Transverse colon (tissue), 4 donors: ENCODE data around the gene SDC3. TPM values are rescaled to one million over a fixed set of nuclear protein-coding genes. Genes with fewer than 3 reads are reported as not detected.
A peak's percentile ranks its signal among the peaks of the same experiment; 100 is the strongest.

Experiments used
- DNase-seq: peaks from one replicate; pipeline ENCODE4 v3.0.0-alpha.2; 2019
- H3K27ac ChIP-seq, 4 donors: fragments of 200-600 bp; sonication (generic); 2 replicates each; pipeline ENCODE4 v1.5.1; 2016 to 2018; ENCODE audit warnings: inconsistent platforms in 4 of 4
- H3K27me3 ChIP-seq: fragments of 200-600 bp; sonication (generic); 2 replicates; pipeline ENCODE4 v1.5.1; 2017; ENCODE audit warnings: inconsistent platforms
- H3K36me3 ChIP-seq, 4 donors: fragments of 200-600 bp; sonication (generic); 2 replicates each; pipeline ENCODE4 v1.5.1; 2017 to 2019; ENCODE audit warnings: inconsistent platforms in 4 of 4
- H3K4me1 ChIP-seq, 4 donors: fragments of 200-600 bp; sonication (generic); 2 replicates each; pipeline ENCODE4 v1.5.1; 2017 to 2020; ENCODE audit warnings: inconsistent platforms in 4 of 4
- H3K4me3 ChIP-seq, 4 donors: fragments of 200-600 bp; sonication (generic); 1 replicate in 1 of 4; 2 replicates in 3 of 4; pipeline versions ENCODE4 v1.5.1 to v1.6.1; 2017 to 2019; ENCODE audit warnings: inconsistent platforms in 4 of 4
- H3K9me3 ChIP-seq, 2 donors: fragments of 200-600 bp; sonication (generic); 2 replicates each; pipeline ENCODE4 v1.5.1; 2017 to 2019; ENCODE audit warnings: inconsistent platforms in 2 of 2
- EP300 ChIP-seq: sonication (generic); formaldehyde crosslinking; IDR thresholded peaks from one replicate; pipeline ENCODE4 v1.6.1; 2017; ENCODE audit warnings: antibody characterized with exemption, low read depth
- POLR2A ChIP-seq: fragments of 450-650 bp; IDR thresholded peaks from one replicate; pipeline ENCODE4 v1.6.1; 2016; ENCODE audit warnings: antibody characterized with exemption, mild to moderate bottlenecking, moderate library complexity
- POLR2AphosphoS5 ChIP-seq, 3 donors: sonication (generic); formaldehyde crosslinking; IDR thresholded peaks; one replicate each; pipeline ENCODE4 v1.6.1; 2016; ENCODE audit warnings: antibody characterized with exemption in 3 of 3
- WGBS, 2 donors: methylation state at CpG; one replicate each; pipeline ENCODE4 v1.1.5; 2018; ENCODE audit warnings: low coverage in 1 of 2; 5-methylcytosine and 5-hydroxymethylcytosine counted together
- in situ Hi-C, 4 donors: fragments of 200-750 bp; cut with MboI; loops; one replicate each; pipeline versions ENCODE4 v1.15.0 to v1.15.1; 2017; ENCODE audit warnings: low sequenced_read_pairs in 3 of 4, low pct_ligation_motif_present in 1 of 4, low pct_unique_long_range_greater_than_20kb in 1 of 4
- intact Hi-C: fragments of 100-400 bp; cut with DNase I; formaldehyde crosslinking; loops from one replicate; pipeline ENCODE4 v1.15.1; 2023; ENCODE audit warnings: low total_unique reads
- total RNA-seq, 4 donors: library from RNA; depleted of rRNA; stranded (reverse); fragments of >200 nt; gene quantifications; one replicate each; pipeline ENCODE4 v1.1.0, GENCODE V29; 2016
- TF ChIP-seq, protein P1 (sequence below), 5 experiments: fragments of 200-600 bp in 3 of 5; fragments of 450-650 bp in 2 of 5; sonication (generic) in 3 of 5; IDR thresholded peaks; 1 replicate in 2 of 5; 2 replicates in 3 of 5; pipeline ENCODE4 v1.5.1; 2016 to 2017; ENCODE audit warnings: antibody characterized with exemption in 5 of 5, inconsistent platforms in 3 of 5, mild to moderate bottlenecking in 2 of 5, moderate library complexity in 1 of 5

SDC3 gene
- total RNA-seq, 4 donors from 2014 or later = 7.9 to 35.4 (median 10.1) TPM

DNA sequence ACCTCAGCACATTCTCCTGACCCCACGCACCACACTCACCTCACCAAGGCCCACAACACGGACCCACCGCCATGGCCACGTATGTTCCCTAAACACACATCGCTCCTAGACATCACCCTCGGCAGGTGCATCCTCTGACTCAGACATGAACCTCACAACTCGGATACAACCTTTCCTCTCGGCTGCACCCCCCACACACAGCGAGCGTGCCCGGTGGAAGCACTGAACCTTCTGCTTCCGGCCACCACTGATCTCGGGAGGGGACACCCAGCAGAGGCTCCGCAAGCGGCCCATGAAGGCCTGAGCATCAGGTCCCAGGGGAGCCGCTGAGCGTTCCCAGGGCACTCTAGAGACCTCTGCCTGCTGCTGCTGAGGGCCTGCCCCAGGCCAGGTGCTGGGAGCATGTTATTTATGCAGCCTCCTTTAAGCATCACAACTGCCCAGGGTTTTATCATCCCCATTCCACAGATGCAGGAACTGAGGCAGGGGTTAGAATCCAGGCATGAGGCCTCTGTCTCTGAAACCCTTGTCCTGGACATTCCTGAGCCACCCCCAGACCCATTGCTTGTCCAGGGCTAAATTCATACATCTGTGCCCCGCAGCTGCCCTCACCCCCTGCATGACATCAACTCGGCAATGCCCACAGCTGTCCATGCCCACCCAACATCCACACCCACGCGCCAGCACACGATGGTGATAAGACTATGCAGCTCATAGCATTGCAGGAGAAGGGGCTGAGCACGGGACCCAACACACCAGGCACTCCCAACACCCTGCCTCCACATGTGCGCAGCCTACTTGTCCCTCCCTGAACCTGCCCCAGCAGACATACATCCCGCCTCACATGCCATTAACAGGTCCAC lies 27.0 kb downstream of the SDC3 start:
- Histone ChIP-seq H3K36me3 (no peaks in the 10 kb centered on the region), H3K9me3 (no peaks in the 10 kb centered on the region), H3K27me3 (no peaks in the 10 kb centered on the region), H3K27ac (peak overlapping the region in 3 of 4 donors; percentile 29 to 83 (median 36)), H3K4me3 (no peak overlapping the region), H3K4me1 (peaks cover 6 to 39% (median 29%) of the 10 kb centered on the region in 4 donors)
- TF ChIP-seq EP300 (no peak), POLR2AphosphoS5 (IDR thresholded peaks at IDR 0.05) (no peak), POLR2A (no peak)
- TF ChIP-seq, protein P1, sequence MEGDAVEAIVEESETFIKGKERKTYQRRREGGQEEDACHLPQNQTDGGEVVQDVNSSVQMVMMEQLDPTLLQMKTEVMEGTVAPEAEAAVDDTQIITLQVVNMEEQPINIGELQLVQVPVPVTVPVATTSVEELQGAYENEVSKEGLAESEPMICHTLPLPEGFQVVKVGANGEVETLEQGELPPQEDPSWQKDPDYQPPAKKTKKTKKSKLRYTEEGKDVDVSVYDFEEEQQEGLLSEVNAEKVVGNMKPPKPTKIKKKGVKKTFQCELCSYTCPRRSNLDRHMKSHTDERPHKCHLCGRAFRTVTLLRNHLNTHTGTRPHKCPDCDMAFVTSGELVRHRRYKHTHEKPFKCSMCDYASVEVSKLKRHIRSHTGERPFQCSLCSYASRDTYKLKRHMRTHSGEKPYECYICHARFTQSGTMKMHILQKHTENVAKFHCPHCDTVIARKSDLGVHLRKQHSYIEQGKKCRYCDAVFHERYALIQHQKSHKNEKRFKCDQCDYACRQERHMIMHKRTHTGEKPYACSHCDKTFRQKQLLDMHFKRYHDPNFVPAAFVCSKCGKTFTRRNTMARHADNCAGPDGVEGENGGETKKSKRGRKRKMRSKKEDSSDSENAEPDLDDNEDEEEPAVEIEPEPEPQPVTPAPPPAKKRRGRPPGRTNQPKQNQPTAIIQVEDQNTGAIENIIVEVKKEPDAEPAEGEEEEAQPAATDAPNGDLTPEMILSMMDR (IDR thresholded peaks at IDR 0.05) = no peak
- in situ Hi-C loops (no loop called here), intact Hi-C loops (no loop called here)
- peak; percentile 27 for DNase-seq
- 78 to 85% methylated on average over 6 to 25 of the region's 25 CpGs for WGBS, 2 donors

DNA sequence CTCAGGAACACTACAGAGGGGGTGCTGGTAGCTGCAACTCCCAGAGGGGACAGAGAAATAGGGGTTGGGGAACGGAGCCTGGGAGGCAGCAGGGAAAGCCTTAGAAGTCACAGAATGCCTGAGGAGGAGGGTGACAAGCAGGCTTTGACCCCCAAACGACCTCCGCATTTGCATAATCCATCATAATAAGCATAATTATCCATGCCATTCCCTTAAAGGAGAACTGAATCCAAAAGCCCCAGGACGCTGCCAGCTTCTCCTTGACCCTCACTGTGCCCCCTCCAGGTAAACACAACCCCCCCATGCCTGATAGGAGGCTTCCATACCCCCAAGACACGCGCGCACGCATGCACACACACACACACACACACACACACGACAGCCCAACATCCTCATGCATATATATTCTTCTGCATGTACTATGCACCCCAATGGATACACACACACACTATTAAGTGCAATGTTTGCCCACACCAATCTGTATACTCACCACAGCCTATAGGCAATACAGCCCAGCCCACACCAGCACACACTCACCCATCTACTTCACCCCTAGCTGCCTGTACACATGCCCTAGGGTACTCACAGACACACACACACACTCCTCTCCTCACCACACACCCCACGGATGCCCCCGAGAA lies 27.8 kb downstream of the SDC3 start:
- Histone ChIP-seq H3K4me1 (peaks cover 6 to 39% (median 24%) of the 10 kb centered on the region in 4 donors), H3K9me3 (no peaks in the 10 kb centered on the region), H3K27ac (peak overlapping the region in 3 of 4 donors; percentile 62 to 83 (median 66)), H3K36me3 (no peaks in the 10 kb centered on the region), H3K27me3 (no peaks in the 10 kb centered on the region), H3K4me3 (no peak overlapping the region)
- 68 to 93% methylated on average over 3 to 11 of the region's 11 CpGs for WGBS, 2 donors
- intact Hi-C loops = no loop called here
- no peak for TF ChIP-seq POLR2A
- TF ChIP-seq POLR2AphosphoS5 (IDR thresholded peaks at IDR 0.05) = no peak
- no peak for TF ChIP-seq EP300
- TF ChIP-seq, protein P1 (IDR thresholded peaks at IDR 0.05) = no peak
- no peak for DNase-seq
- in situ Hi-C loops = no loop called here

GRCh38 chr1:30879940-30880677 lies 28.4 kb downstream of the SDC3 start:
- Histone ChIP-seq H3K9me3 (no peaks in the 10 kb centered on the region), H3K27ac (peak overlapping the region; percentile 60 to 83 (median 64)), H3K4me1 (peaks cover 6 to 39% (median 21%) of the 10 kb centered on the region in 4 donors), H3K27me3 (no peaks in the 10 kb centered on the region), H3K36me3 (no peaks in the 10 kb centered on the region), H3K4me3 (no peak overlapping the region)
- TF ChIP-seq POLR2AphosphoS5 (IDR thresholded peaks at IDR 0.05) (no peak), EP300 (no peak), POLR2A (no peak)
- TF ChIP-seq, protein P1 (IDR thresholded peaks at IDR 0.05) = no peak
- intact Hi-C loops (no loop called here), in situ Hi-C loops (no loop called here)
- DNase-seq = no peak
- WGBS, 2 donors = 60 to 74% methylated on average over 1 to 17 of the region's 17 CpGs
